Neural cell (in vitro differentiated cells): ENCODE measurements around the gene RADIL. TPM values are rescaled to one million over a fixed set of nuclear protein-coding genes. Genes with fewer than 3 reads are reported as not detected.

Experiments
- H2AFZ ChIP-seq: fragments of 200-600, 300-800 bp; sonication (generic), shearing (Covaris generic); 2 replicates; pipeline ENCODE4 v1.6.0; 2014; ENCODE audit warnings: low read depth, mild to moderate bottlenecking, antibody characterized with exemption, low read length, moderate library complexity
- H3F3A ChIP-seq: fragments of 200-600 bp; shearing (Covaris generic); 2 replicates; pipeline ENCODE4 v1.6.1; 2016; ENCODE audit warnings: mild to moderate bottlenecking, moderate library complexity, mixed read lengths, antibody characterized with exemption, low read length; ENCODE audit not compliant: insufficient read depth, poor library complexity, severe bottlenecking
- H3K27ac ChIP-seq: fragments of 200-600, 300-800 bp; sonication (generic), shearing (Covaris generic); 2 replicates; pipeline ENCODE4 v1.5.1; 2014; ENCODE audit warnings: mild to moderate bottlenecking, low read length, moderate library complexity
- H3K27me3 ChIP-seq: fragments of 300-800, 200-600 bp; sonication (generic), shearing (Covaris generic); 2 replicates; pipeline ENCODE4 v1.6.0; 2014; ENCODE audit warnings: mild to moderate bottlenecking, low read depth, low read length, moderate library complexity; ENCODE audit not compliant: insufficient read depth
- H3K36me3 ChIP-seq: fragments of 300-800, 200-600 bp; sonication (generic), shearing (Covaris generic); 2 replicates; pipeline ENCODE4 v1.5.1; 2014; ENCODE audit warnings: mild to moderate bottlenecking, antibody characterized with exemption, low read length, moderate library complexity; ENCODE audit not compliant: insufficient read depth
- H3K4me2 ChIP-seq: fragments of 300-800, 200-600 bp; sonication (generic), shearing (Covaris generic); 2 replicates; pipeline ENCODE4 v1.6.0; 2014; ENCODE audit warnings: mild to moderate bottlenecking, low read length
- H3K4me3 ChIP-seq: fragments of 300-800, 200-600 bp; sonication (generic), shearing (Covaris generic); 2 replicates; pipeline ENCODE4 v1.5.1; 2014; ENCODE audit warnings: mild to moderate bottlenecking, low read length, moderate library complexity
- H3K79me2 ChIP-seq: fragments of 200-600 bp; shearing (Covaris generic); replicated peaks from 2 replicates; pipeline ENCODE4 v1.6.0; 2014; ENCODE audit warnings: mild to moderate bottlenecking, low read length, moderate library complexity; ENCODE audit not compliant: insufficient read depth
- H3K9ac ChIP-seq: fragments of 300-800, 200-600 bp; sonication (generic), shearing (Covaris generic); 2 replicates; pipeline ENCODE4 v1.6.1; 2016; ENCODE audit warnings: mild to moderate bottlenecking, low read length, mixed read lengths
- H3K9me2 ChIP-seq: fragments of 200-600 bp; shearing (Covaris generic); 2 replicates; pipeline ENCODE4 v1.6.1; 2016; ENCODE audit warnings: mild to moderate bottlenecking, low read length, mixed read lengths; ENCODE audit not compliant: insufficient read depth
- H3K9me3 ChIP-seq: fragments of 200-600, 300-800 bp; sonication (generic), shearing (Covaris generic); 2 replicates; pipeline ENCODE4 v1.6.1; 2016; ENCODE audit warnings: mild to moderate bottlenecking, mixed run types, low read length, moderate library complexity, mixed read lengths
- H4K20me1 ChIP-seq: fragments of 200-600 bp; shearing (Covaris generic); 2 replicates; pipeline ENCODE4 v1.6.1; 2016; ENCODE audit warnings: mild to moderate bottlenecking, mixed run types; ENCODE audit not compliant: insufficient read depth
- CTCF ChIP-seq: fragments of 450-650 bp; IDR thresholded peaks from 2 replicates; pipeline ENCODE4 v1.5.1; 2014; ENCODE audit warnings: antibody characterized with exemption, mild to moderate bottlenecking, moderate library complexity; ENCODE audit not compliant: poor library complexity, severe bottlenecking
- EP300 ChIP-seq: fragments of 450-650 bp; conservative IDR thresholded peaks from 2 replicates; pipeline ENCODE4 v1.6.1; 2014; ENCODE audit warnings: antibody characterized with exemption, mild to moderate bottlenecking, moderate library complexity; ENCODE audit not compliant: poor library complexity, severe bottlenecking
- EZH2 ChIP-seq: fragments of 200-600, 300-800 bp; shearing (Covaris generic), sonication (generic); IDR thresholded peaks from 2 replicates; pipeline ENCODE4 v1.6.1; 2014; ENCODE audit warnings: antibody characterized with exemption, low read length, borderline replicate concordance, mild to moderate bottlenecking; ENCODE audit not compliant: insufficient read depth, poor library complexity, severe bottlenecking
- MXI1 ChIP-seq: fragments of 450-650 bp; conservative IDR thresholded peaks from 2 replicates; pipeline ENCODE4 v1.6.1; 2014; ENCODE audit warnings: antibody characterized with exemption, mild to moderate bottlenecking; ENCODE audit not compliant: poor library complexity, severe bottlenecking
- POLR2AphosphoS5 ChIP-seq: IDR thresholded peaks from 2 replicates; pipeline ENCODE4 v1.6.1; 2012
- RAD21 ChIP-seq: fragments of 450-650 bp; conservative IDR thresholded peaks from 2 replicates; pipeline ENCODE4 v1.6.1; 2014; ENCODE audit warnings: antibody characterized with exemption, mild to moderate bottlenecking, moderate library complexity
- REST ChIP-seq: IDR thresholded peaks from 2 replicates; pipeline ENCODE4 v1.6.1; 2012; ENCODE audit warnings: borderline replicate concordance
- SMC3 ChIP-seq: fragments of 450-650 bp; conservative IDR thresholded peaks from 2 replicates; pipeline ENCODE4 v1.6.1; 2014; ENCODE audit warnings: antibody characterized with exemption, mild to moderate bottlenecking, moderate library complexity; ENCODE audit not compliant: poor library complexity
- TAF1 ChIP-seq: IDR thresholded peaks from 2 replicates; pipeline ENCODE4 v1.6.1; 2012; ENCODE audit warnings: low read depth
- polyA plus RNA-seq: library from polyadenylated mRNA; depleted of rRNA; stranded (reverse); fragments of >200 nt; gene quantifications from 2 replicates; pipeline ENCODE4 v1.2.3, GENCODE V29; 2014

Gene RADIL
- polyA plus RNA-seq, 1 donor from 2014 or later = 4.1 TPM

- Histone ChIP-seq H3F3A (no peaks in the 10 kb centered on the region), H3K4me2 (no peak overlapping the region), H3K9ac (no peak overlapping the region), H4K20me1 (no peaks in the 10 kb centered on the region), H2AFZ (no peak overlapping the region), H3K9me2 (no peaks in the 10 kb centered on the region), H3K27ac (no peak overlapping the region), H3K79me2 (no peaks in the 10 kb centered on the region), H3K27me3 (no peaks in the 10 kb centered on the region), H3K36me3 (no peaks in the 10 kb centered on the region), H3K4me3 (no peak overlapping the region), H3K9me3 (no peaks in the 10 kb centered on the region)
- no peak for TF ChIP-seq REST
- no peak for TF ChIP-seq POLR2AphosphoS5
- no peak for TF ChIP-seq SMC3
- TF ChIP-seq EZH2 = no peak
- TF ChIP-seq RAD21 = no peak
- no peak for TF ChIP-seq CTCF
- no peak for TF ChIP-seq MXI1
- TF ChIP-seq EP300 = no peak
- TF ChIP-seq TAF1 = no peak
Measured at GRCh38 chr7:4801839-4802231, 81.7 kb downstream of the RADIL start.

- Histone ChIP-seq H3K27me3 (no peaks in the 10 kb centered on the region), H4K20me1 (no peaks in the 10 kb centered on the region), H3K79me2 (no peaks in the 10 kb centered on the region), H3K9ac (no peak overlapping the region), H2AFZ (no peak overlapping the region), H3F3A (no peaks in the 10 kb centered on the region), H3K36me3 (no peaks in the 10 kb centered on the region), H3K27ac (no peak overlapping the region), H3K9me3 (no peaks in the 10 kb centered on the region), H3K4me2 (no peak overlapping the region), H3K9me2 (no peaks in the 10 kb centered on the region), H3K4me3 (no peak overlapping the region)
- TF ChIP-seq SMC3 = no peak
- TF ChIP-seq EP300 = no peak
- TF ChIP-seq RAD21 = no peak
- no peak for TF ChIP-seq EZH2
- no peak for TF ChIP-seq MXI1
Measured at GRCh38 chr7:4800926-4801838, 82.3 kb downstream of the RADIL start.
